ENCODE data around the gene PACRG. TPM values are rescaled to one million over a fixed set of nuclear protein-coding genes. Genes with fewer than 3 reads are reported as not detected.

Gene PACRG
- total RNA-seq, 2 experiments from 2014 or later = 0.66 to 0.81 TPM

GRCh38 chr6:163333038-163333437 is 605.3 kb downstream of the PACRG start:
- H3K27ac Mint-ChIP-seq = no peak overlapping the region
- no peaks in the 10 kb centered on the region for H3K36me3 Mint-ChIP-seq (ENCODE audit: low read depth)
- H3K27me3 Mint-ChIP-seq = peaks cover 27% of the 10 kb centered on the region
- Histone ChIP-seq H3K36me3 (ENCODE audit: insufficient read depth, low read length) (no peaks in the 10 kb centered on the region), H3K9me3 (ENCODE audit: control insufficient read depth in 1 of 2, insufficient read depth in 1 of 2, low read length in 2 of 2) (peaks cover 0 to 11% of the 10 kb centered on the region in 2 experiments), H3K27me3 (ENCODE audit: control insufficient read depth in 1 of 2, insufficient read depth in 2 of 2, low read length in 2 of 2) (peaks cover 0 to 4% of the 10 kb centered on the region in 2 experiments), H3K27ac (ENCODE audit: low read depth in 1 of 2, low read length in 2 of 2) (no peak overlapping the region), H3K4me3 (ENCODE audit: low read length) (no peak overlapping the region), H3K4me1 (ENCODE audit: insufficient read depth, low read length) (no peaks in the 10 kb centered on the region)
- H3K4me1 Mint-ChIP-seq (ENCODE audit: low read depth) = no peaks in the 10 kb centered on the region
- DNase-seq = no peak
- no peak overlapping the region for H3K4me3 Mint-ChIP-seq
- POLR2A ChIA-PET = no interaction called here
- ATAC-seq (ENCODE audit: poor library complexity) = no peak
- no peaks in the 10 kb centered on the region for H3K9me3 Mint-ChIP-seq
- intact Hi-C loops (cut with DNase I, micrococcal nuclease) = no loop called here
- CTCF ChIA-PET = no interaction called here
- no peak for TF ChIP-seq CTCF (IDR thresholded peaks at IDR 0.05)

- no peaks in the 10 kb centered on the region for H3K4me1 Mint-ChIP-seq (ENCODE audit: low read depth)
- peaks cover 27% of the 10 kb centered on the region for H3K27me3 Mint-ChIP-seq
- Histone ChIP-seq H3K36me3 (ENCODE audit: insufficient read depth, low read length) (no peaks in the 10 kb centered on the region), H3K27me3 (ENCODE audit: control insufficient read depth in 1 of 2, insufficient read depth in 2 of 2, low read length in 2 of 2) (peaks cover 0 to 4% of the 10 kb centered on the region in 2 experiments), H3K27ac (ENCODE audit: low read depth in 1 of 2, low read length in 2 of 2) (no peak overlapping the region), H3K9me3 (ENCODE audit: control insufficient read depth in 1 of 2, insufficient read depth in 1 of 2, low read length in 2 of 2) (peaks cover 0 to 11% of the 10 kb centered on the region in 2 experiments), H3K4me3 (ENCODE audit: low read length) (no peak overlapping the region), H3K4me1 (ENCODE audit: insufficient read depth, low read length) (no peaks in the 10 kb centered on the region)
- ChIA-PET CTCF (no interaction called here), POLR2A (no interaction called here)
- ATAC-seq (ENCODE audit: poor library complexity) = no peak
- H3K27ac Mint-ChIP-seq = no peak overlapping the region
- no peak for DNase-seq
- intact Hi-C loops (cut with DNase I, micrococcal nuclease) = no loop called here
- H3K36me3 Mint-ChIP-seq (ENCODE audit: low read depth) = no peaks in the 10 kb centered on the region
- H3K4me3 Mint-ChIP-seq = no peak overlapping the region
- TF ChIP-seq CTCF (IDR thresholded peaks at IDR 0.05) = no peak
- no peaks in the 10 kb centered on the region for H3K9me3 Mint-ChIP-seq
Observed at GRCh38 chr6:163333701-163334663, 606.2 kb downstream of the PACRG start.

- H3K27ac Mint-ChIP-seq = no peak overlapping the region
- no peaks in the 10 kb centered on the region for H3K4me1 Mint-ChIP-seq (ENCODE audit: low read depth)
- ChIA-PET POLR2A (no interaction called here), CTCF (no interaction called here)
- no peak for DNase-seq
- intact Hi-C loops (cut with DNase I, micrococcal nuclease) = no loop called here
- H3K4me1 ChIP-seq (ENCODE audit: insufficient read depth, low read length) = no peaks in the 10 kb centered on the region
- H3K36me3 ChIP-seq (ENCODE audit: insufficient read depth, low read length) = no peaks in the 10 kb centered on the region
- no peak for ATAC-seq (ENCODE audit: poor library complexity)
- no peak for TF ChIP-seq CTCF (IDR thresholded peaks at IDR 0.05)
- H3K9me3 Mint-ChIP-seq = no peaks in the 10 kb centered on the region
- H3K27me3 ChIP-seq (ENCODE audit: control insufficient read depth in 1 of 2, insufficient read depth in 2 of 2, low read length in 2 of 2) = peaks cover 0 to 4% of the 10 kb centered on the region in 2 experiments
- no peak overlapping the region for H3K4me3 Mint-ChIP-seq
- H3K27me3 Mint-ChIP-seq = peaks cover 27% of the 10 kb centered on the region
- peaks cover 0 to 11% of the 10 kb centered on the region in 2 experiments for H3K9me3 ChIP-seq (ENCODE audit: control insufficient read depth in 1 of 2, insufficient read depth in 1 of 2, low read length in 2 of 2)
- H3K4me3 ChIP-seq (ENCODE audit: low read length) = no peak overlapping the region
- H3K27ac ChIP-seq (ENCODE audit: low read depth in 1 of 2, low read length in 2 of 2) = no peak overlapping the region
- no peaks in the 10 kb centered on the region for H3K36me3 Mint-ChIP-seq (ENCODE audit: low read depth)
Observed at GRCh38 chr6:163335056-163335455, 607.3 kb downstream of the PACRG start.
